ENCODE measurements around the gene RHOBTB3. TPM values are rescaled to one million over a fixed set of nuclear protein-coding genes. Genes with fewer than 3 reads are reported as not detected.

The RHOBTB3 gene
- total RNA-seq, 4 donors from 2014 or later, result 40.1 to 95.7 (median 71.0) TPM

DNA sequence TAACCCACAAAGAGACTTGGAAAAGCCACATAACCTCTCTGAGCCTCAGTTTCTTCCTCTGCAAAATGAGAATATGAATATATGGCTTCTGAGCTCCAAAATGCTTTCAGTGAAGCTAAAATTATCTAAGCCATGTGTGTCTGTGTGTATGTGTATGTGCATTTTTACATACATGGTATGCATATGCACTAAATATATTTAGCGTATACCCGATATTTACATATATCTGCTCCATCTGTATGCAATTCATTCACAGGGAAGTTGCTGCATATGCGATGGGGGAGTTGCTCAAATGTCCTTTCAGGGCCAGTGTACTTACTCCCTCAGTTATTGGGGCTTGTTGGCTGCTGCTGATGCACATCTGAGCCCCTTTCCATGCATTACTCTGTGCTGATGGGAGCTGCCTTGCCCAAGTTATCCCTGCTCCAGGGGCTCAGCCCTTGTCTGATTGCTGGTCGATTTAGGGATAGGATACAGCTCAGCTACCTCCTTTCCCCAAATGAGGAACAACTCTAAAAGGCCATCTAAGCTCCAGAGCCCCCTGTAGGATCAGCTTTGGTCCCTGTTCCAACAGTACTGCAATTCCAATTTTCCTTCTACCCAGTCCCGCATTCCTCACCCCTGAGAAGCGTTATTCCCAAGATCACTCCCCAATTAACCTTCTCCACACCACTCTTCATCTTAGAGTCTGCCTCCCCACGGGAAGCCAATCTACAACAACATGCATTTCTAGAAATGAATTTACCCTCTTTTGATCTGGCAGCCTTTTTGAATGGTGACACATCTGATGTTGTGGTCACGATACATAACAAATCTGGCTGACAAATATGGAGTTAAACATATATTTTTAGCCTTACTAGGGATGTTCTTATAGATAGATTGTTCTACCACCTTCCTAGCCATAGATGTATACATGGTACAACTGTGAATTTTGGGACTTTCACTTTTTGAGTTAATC lies 15.9 kb downstream of the RHOBTB3 start:
- no peaks in the 10 kb centered on the region for H3K27me3 ChIP-seq
- no peak overlapping the region for H3K4me3 ChIP-seq
- DNase-seq, result no peak
- H3K4me1 ChIP-seq, result no peaks in the 10 kb centered on the region
- no peaks in the 10 kb centered on the region for H3K9me3 ChIP-seq
- H3K27ac ChIP-seq, result no peak overlapping the region
- TF ChIP-seq, protein P1, sequence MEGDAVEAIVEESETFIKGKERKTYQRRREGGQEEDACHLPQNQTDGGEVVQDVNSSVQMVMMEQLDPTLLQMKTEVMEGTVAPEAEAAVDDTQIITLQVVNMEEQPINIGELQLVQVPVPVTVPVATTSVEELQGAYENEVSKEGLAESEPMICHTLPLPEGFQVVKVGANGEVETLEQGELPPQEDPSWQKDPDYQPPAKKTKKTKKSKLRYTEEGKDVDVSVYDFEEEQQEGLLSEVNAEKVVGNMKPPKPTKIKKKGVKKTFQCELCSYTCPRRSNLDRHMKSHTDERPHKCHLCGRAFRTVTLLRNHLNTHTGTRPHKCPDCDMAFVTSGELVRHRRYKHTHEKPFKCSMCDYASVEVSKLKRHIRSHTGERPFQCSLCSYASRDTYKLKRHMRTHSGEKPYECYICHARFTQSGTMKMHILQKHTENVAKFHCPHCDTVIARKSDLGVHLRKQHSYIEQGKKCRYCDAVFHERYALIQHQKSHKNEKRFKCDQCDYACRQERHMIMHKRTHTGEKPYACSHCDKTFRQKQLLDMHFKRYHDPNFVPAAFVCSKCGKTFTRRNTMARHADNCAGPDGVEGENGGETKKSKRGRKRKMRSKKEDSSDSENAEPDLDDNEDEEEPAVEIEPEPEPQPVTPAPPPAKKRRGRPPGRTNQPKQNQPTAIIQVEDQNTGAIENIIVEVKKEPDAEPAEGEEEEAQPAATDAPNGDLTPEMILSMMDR (IDR thresholded peaks at IDR 0.05), result no peak
- no peak for TF ChIP-seq POLR2A (IDR thresholded peaks at IDR 0.05)
- H3K36me3 ChIP-seq, result peaks cover 0 to 20% (median 0%) of the 10 kb centered on the region in 3 donors

DNA sequence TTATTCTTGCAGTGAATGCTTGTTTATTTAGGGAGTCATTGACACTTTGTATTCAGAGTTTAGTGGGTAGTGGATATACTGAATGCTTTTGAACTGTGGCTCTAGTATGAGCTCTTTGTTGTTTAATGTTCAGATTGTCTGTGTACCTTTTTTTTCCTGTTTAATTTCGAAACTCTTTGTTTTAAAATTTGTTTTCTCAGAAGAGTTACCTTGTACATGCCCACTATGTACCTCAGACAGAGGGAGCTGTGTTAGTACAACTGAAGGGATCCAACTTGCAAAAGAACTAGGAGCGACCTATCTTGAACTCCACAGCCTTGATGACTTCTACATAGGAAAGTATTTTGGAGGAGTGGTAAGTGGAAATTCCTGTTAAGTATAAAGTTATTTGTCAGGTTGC lies 17.0 kb downstream of the RHOBTB3 start:
- no peak for TF ChIP-seq POLR2A (IDR thresholded peaks at IDR 0.05)
- TF ChIP-seq, protein P1 (IDR thresholded peaks at IDR 0.05), result no peak
- Histone ChIP-seq H3K27ac (no peak overlapping the region), H3K4me1 (no peaks in the 10 kb centered on the region), H3K4me3 (no peak overlapping the region), H3K36me3 (peaks cover 0 to 31% (median 0%) of the 10 kb centered on the region in 3 donors), H3K9me3 (no peaks in the 10 kb centered on the region), H3K27me3 (no peaks in the 10 kb centered on the region)
- no peak for DNase-seq

DNA sequence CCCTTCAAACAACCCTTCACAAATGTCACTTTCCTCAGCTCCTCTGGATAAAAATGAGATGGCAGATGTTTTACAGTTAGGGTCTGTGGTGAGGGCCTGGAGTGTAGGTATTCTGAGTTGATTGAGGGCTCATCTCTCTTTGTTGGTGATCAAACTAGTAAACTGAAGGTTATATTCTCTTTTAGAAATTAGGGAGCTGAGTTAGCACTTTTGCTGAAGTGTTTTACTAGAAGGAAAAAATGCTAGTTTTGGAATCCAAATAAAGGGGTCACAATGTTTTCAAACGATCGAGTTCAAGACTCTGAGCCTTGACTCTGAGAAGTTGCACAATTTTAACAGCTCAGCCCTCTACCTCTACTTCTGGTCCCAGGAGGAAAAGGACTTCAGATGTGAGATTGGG lies 23.4 kb downstream of the RHOBTB3 start:
- TF ChIP-seq, protein P1 (IDR thresholded peaks at IDR 0.05), result no peak
- TF ChIP-seq POLR2A (IDR thresholded peaks at IDR 0.05), result no peak
- DNase-seq, result no peak
- no peaks in the 10 kb centered on the region for H3K9me3 ChIP-seq
- H3K4me3 ChIP-seq, result no peak overlapping the region
- H3K36me3 ChIP-seq, result peaks cover 0 to 33% (median 0%) of the 10 kb centered on the region in 3 donors
- no peak overlapping the region for H3K27ac ChIP-seq
- no peaks in the 10 kb centered on the region for H3K27me3 ChIP-seq
- peaks cover 0 to 13% (median 0%) of the 10 kb centered on the region in 4 donors for H3K4me1 ChIP-seq

DNA sequence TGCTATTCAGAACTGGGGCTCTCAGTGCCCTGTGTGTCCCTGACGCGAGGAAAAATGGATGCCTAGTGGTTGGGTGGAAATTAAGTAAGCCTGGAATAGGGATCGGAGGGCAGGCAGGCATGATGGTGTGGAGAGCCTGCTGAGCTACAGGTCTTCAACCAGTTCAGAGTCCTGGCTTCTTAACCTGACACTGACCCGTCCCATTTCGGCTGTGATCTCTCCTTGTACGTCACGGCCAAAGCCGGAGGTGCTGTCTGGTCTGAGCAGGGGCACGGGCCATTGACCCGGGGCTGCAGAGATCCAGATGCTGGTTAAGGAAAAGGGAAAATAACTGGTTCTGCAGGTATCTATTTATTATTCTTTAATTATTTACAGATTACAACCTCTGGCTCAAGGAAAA lies 27.9 kb downstream of the RHOBTB3 start:
- Histone ChIP-seq H3K27ac (peak overlapping the region in 3 of 4 donors; percentile 27 to 70 (median 60)), H3K27me3 (no peaks in the 10 kb centered on the region), H3K4me1 (peaks cover 0 to 32% (median 3%) of the 10 kb centered on the region in 4 donors), H3K4me3 (no peak overlapping the region), H3K36me3 (peaks cover 0 to 9% (median 0%) of the 10 kb centered on the region in 3 donors), H3K9me3 (no peaks in the 10 kb centered on the region)
- no peak for TF ChIP-seq POLR2A (IDR thresholded peaks at IDR 0.05)
- TF ChIP-seq, protein P1 (IDR thresholded peaks at IDR 0.05), result no peak
- DNase-seq, result peak in 2 of 3 donors; percentile 54 to 56

DNA sequence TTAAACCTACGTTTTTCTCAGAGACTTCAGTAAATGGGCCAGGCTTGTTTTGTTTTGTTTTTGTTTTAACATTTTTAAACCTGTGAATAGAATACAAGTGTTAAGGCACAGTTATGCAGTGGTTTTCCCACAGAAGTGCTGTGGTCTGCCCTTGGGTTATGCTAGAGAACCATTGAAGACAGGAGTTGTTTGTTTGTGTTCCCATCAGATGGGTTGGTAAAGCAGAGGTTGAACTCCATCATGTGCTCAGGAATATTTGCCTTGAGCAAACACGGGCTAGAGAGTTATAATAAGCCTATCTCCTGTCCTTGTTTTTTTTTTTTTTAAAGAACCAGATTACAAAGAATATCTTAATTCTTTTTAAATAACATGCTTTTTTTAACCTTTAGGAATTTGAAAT lies 28.5 kb downstream of the RHOBTB3 start:
- peaks cover 0 to 9% (median 0%) of the 10 kb centered on the region in 3 donors for H3K36me3 ChIP-seq
- TF ChIP-seq, protein P1 (IDR thresholded peaks at IDR 0.05), result no peak
- no peak for TF ChIP-seq POLR2A (IDR thresholded peaks at IDR 0.05)
- H3K4me1 ChIP-seq, result peaks cover 0 to 32% (median 3%) of the 10 kb centered on the region in 4 donors
- peak overlapping the region; percentile 42 to 73 (median 66) for H3K27ac ChIP-seq
- peak in 1 of 3 donors; percentile 56 for DNase-seq
- H3K27me3 ChIP-seq, result no peaks in the 10 kb centered on the region
- no peaks in the 10 kb centered on the region for H3K9me3 ChIP-seq
- H3K4me3 ChIP-seq, result no peak overlapping the region
